ACHN (cell line): ENCODE results near the gene PKN1.

Source experiments
- DNase-seq: peaks from one replicate; pipeline ENCODE4 v3.0.0-alpha.2; 2015
- in situ Hi-C: cut with HindIII; loops from 2 replicates; pipeline ENCODE4 v1.10.0; 2017; ENCODE audit warnings: low sequenced_read_pairs, low pct_ligation_motif_present, low pct_unique_long_range_greater_than_20kb

The PKN1 gene

DNA sequence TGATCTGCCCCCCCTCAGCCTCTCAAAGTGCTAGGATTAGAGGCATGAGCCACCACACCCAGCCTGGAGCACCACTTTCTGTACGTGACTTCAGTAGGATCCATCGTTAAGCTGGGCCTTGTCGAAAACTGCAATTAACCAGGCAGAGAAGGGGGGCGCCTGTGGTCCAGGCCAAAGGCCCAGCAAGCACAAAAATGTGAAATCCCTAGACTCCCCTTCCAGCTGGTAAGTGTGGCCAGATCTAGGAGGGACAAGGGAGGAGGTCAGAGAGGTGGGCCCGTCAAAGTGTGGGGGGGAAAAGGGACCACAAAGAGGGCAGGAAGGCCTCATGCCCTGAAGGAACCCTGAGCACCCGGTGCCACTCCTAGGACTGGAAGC lies 27.7 kb upstream of the PKN1 start:
- DNase-seq: no peak
- in situ Hi-C loops: no loop called here

- DNase-seq: peak; percentile 71
- in situ Hi-C loops: no loop called here
These were observed 27.1 kb upstream of the PKN1 start for GRCh38 chr19:14405758-14406644.

DNA sequence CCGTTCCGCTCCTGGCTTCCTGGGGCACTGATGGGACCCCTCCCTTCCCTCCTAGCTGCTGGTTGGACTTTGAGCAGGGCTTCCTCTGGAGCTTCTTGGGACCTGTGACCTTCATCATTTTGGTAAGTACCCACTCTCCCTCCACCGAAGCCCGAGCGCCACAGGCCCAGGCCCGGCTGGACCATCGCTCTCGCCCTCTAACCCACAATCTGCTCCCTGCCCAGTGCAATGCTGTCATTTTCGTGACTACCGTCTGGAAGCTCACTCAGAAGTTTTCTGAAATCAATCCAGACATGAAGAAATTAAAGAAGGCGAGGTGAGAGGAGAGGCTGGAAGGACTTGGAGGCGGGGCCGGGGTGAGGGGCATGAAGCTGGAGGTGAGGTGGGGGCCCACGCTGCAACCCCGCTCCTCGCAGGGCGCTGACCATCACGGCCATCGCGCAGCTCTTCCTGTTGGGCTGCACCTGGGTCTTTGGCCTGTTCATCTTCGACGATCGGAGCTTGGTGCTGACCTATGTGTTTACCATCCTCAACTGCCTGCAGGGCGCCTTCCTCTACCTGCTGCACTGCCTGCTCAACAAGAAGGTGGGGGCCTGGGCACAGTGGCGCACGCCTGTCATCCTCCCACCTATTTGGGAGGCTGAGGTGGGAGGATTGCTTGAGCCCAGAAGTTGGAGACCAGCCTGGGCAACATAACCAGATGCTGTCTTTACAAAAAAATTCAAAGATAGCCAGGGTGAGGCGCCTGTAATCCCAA lies 26.3 kb upstream of the PKN1 start:
- in situ Hi-C loops: no loop called here
- no peak for DNase-seq

DNA sequence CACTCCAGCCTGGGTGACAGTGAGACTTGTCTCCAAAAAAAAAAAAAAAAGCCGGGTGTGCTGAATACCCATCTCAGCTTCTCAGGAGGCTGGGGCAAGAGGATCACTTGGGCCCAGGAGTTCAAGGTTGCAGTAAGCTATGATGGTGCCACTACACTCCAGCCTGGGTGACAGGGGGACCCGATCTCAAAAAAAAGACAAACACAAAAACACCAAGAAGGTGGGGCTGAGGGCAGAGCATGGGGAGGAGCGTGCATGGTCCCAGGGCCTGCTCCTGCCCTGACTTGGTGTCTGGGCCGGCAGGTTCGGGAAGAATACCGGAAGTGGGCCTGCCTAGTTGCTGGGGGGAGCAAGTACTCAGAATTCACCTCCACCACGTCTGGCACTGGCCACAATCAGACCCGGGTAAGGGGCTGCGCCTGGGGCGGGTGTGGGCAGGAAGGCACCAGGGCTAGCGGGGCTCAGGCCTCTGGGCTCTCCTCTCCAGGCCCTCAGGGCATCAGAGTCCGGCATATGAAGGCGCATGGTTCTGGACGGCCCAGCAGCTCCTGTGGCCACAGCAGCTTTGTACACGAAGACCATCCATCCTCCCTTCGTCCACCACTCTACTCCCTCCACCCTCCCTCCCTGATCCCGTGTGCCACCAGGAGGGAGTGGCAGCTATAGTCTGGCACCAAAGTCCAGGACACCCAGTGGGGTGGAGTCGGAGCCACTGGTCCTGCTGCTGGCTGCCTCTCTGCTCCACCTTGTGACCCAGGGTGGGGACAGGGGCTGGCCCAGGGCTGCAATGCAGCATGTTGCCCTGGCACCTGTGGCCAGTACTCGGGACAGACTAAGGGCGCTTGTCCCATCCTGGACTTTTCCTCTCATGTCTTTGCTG lies 25.3 kb upstream of the PKN1 start:
- DNase-seq: no peak
- in situ Hi-C loops: no loop called here

DNA sequence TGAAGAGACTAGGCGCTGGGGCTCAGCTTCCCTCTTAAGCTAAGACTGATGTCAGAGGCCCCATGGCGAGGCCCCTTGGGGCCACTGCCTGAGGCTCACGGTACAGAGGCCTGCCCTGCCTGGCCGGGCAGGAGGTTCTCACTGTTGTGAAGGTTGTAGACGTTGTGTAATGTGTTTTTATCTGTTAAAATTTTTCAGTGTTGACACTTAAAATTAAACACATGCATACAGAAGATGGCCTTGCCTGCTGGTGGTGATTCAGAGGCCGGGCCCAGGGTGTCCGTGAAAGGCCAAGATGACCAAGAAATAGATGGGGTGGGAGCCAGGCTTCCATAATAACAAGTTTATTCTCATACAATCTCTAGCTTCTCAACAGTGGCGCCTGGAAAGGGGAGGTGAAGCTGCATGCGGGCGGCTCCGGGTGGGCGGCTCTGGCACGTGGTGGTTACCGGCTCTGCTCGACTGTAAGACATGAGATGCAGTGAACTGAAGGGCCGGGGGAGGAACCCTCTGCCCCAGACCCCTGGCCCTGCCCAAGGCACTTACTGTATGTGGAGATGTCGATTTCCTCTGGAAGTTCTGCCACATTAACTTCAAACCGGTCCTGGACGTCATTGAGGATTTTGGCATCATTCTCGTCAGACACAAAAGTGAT lies 24.5 kb upstream of the PKN1 start:
- in situ Hi-C loops: no loop called here

DNA sequence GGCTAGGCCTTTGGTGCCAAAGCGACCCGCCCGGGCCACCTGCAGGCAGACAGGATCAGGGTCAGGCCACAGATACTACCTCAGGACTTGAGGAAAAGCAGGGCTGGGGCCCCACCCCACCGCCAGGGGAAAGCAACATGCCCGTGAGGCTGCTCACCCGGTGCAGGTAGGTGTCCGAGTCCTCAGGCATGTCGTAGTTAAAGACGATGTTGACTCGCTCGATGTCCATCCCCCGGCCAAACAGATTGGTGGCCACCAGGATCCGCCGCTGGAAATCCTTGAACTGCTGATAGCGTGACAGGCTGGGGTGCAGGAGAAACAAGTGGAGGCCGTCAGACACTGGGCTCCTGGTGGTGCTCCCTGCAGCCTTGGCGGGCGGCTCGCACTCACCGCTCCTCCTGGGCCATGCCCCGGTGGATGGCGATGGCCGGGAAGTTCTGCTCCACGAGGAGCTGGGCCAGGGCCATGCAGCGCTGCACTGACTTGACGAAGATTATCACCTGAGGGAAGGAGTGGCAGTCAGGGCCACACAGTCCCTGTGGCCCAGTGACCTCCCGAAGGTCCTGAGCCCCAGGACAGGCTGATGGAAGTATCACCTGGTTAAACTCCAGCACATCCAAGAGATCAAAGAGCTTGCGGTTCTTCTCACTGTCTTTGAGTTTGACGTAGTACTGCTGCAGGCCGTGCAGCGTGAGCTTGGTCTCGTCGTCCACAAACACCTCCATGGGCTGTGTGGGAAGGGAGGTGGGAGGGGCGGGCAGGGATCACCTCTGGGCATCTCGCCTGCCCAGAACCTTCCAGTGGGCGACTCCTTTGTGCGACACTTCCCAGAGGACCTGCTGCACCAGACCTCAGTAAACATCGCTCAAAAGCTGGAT lies 23.7 kb upstream of the PKN1 start:
- in situ Hi-C loops: no loop called here
- DNase-seq: no peak

More for the DNA sequence above, 24.5 kb upstream of the PKN1 start:
- DNase-seq: no peak

DNA sequence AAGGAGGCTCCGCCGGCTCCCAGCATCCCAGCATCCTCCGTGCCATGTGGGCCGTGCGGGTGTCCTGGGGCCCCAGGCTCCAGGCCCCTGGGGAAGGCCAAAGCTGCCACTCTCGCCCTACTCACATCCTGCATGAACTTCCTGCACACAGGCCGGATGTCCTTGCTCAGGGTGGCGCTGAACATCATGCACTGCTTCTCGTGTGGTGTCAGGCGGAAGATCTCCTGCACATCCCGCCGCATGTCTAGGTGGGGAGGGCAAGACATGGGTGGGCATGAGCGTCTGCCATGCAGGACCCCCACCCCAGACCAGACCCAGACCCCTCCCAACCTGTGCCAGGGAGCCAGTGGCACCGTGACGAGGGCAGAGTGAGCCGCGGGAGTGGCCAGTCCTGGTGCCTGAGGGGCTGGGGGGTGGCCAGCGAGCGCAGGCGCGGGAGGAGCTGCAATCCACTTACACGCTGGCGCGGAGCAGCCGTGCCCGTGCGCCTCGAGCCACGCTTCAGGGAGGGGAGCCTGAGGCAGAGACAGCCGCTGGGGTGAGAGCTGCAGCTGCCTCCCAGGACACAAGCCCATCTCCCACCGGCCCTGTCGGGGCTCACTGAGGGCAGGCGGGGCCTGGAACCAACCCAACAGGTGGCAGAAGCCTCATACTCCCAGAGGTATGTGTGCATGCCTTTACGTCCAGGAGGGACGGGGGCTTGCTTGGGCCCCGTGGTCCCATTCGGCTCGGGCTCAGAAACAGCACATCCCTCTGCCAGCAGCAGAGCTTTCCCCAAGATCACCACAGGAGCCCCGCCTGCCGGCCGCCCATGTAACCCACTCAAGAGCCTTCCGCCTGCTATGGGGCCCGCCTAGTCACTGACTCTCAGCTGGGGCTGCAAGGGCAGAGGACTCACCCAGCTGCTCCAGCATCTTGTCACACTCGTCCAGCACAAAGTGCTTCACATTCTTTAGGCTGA lies 22.7 kb upstream of the PKN1 start:
- in situ Hi-C loops: no loop called here
- no peak for DNase-seq

- in situ Hi-C loops: no loop called here
- no peak for DNase-seq
These were observed 21.8 kb upstream of the PKN1 start for GRCh38 chr19:14411161-14411937.

DNA sequence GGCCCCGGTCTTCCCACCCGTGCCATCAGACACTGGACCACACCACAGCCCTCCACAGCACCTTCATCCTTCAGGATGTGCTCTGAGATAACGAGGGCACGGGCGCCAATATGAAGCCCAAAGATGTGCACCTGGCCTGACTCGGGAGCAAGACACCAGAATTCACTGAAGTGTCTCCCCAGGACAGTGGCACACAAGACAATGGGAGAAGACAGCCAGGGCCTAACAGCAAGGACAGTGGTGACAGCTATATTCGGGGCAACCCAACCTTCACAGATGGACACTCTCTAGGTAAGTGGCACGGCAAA lies 21.2 kb upstream of the PKN1 start:
- DNase-seq: no peak
- in situ Hi-C loops: no loop called here

- in situ Hi-C loops: no loop called here
- no peak for DNase-seq
These were observed 20.6 kb upstream of the PKN1 start for GRCh38 chr19:14412324-14412995.

GRCh38 chr19:14412996-14413692 lies 20.0 kb upstream of the PKN1 start:
- in situ Hi-C loops: no loop called here

DNA sequence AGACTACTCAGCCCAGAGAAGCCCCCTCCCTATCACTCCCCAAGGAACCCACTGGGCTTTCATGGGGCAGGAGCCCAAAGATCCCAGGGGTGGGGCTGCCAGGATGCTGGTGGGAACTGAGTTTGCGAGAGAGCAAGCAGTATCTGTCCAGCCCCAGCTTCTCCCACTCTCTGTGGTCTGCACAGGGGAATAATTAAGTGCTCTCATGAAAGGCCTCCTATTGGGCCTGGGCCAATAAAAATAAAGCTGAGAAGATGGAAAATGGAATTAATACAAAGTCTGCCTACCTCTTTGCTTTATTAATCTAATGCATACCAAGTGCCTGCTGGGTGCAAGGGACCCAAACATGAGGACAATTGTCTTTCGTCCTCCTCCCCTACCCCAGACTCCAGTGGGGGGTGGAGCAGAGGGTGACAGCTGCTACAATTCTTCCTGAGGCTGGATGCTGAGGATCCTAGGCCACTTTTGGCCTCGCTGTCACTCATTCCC lies 19.4 kb upstream of the PKN1 start:
- no peak for DNase-seq
- in situ Hi-C loops: no loop called here

More at GRCh38 chr19:14412996-14413692, 20.0 kb upstream of the PKN1 start:
- no peak for DNase-seq

DNA sequence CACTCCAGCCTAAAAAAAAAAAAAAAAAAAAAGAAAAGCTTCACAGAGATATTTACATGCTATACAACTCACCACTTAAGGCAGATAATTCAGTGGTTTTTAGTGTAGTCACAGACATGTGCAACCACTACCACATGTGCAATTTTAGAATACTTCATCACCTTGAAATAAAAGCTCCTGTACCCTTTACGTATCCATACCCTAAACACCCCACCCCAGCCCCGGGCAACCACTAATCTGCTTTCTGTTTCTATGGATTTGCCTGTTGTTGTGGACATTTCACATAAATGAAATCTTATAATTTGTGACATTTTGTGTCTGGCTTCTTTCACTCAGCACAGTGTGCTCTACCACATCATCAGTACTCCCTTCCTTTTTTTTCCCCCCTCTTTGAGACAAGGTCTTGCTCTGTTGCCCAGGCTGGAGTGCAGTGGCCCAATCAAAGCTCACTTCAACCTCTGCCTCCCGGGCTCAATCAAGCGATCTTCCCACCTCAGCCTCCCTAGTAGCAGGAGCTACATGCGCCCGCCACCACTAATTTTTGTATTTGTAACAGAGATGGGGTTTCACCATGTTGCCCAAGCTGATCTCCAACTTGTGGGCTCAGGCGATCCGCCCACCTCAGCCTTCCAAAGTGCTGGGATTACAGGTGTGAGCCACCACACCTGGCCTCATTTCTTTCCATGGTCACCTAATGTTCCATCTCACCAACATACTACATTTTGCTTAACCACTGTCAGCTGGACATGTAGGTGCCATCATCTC lies 18.0 kb upstream of the PKN1 start:
- DNase-seq: no peak

GRCh38 chr19:14416817-14417231 lies 16.3 kb upstream of the PKN1 start:
- in situ Hi-C loops: no loop called here
- DNase-seq: no peak

More for the DNA sequence above, 18.0 kb upstream of the PKN1 start:
- in situ Hi-C loops: no loop called here
